Stimulated activated CD4-positive, alpha-beta T cell treated with anti-CD3 and anti-CD28 coated beads, Interleukin-2, amount 100 ng/mL, for 4 hours (primary cell): ENCODE data around the gene SHISAL2A.

Experiments used
- DNase-seq: peaks from one replicate; pipeline ENCODE4 v3.0.0-alpha.2; 2020; ENCODE audit warnings: low read depth

SHISAL2A gene

GRCh38 chr1:52659851-52660596 is 27.1 kb downstream of the SHISAL2A start:
- DNase-seq, result no peak

- DNase-seq, result no peak
Observed at GRCh38 chr1:52660807-52661206, 27.8 kb downstream of the SHISAL2A start.

GRCh38 chr1:52662645-52663313 is 29.8 kb downstream of the SHISAL2A start:
- no peak for DNase-seq

GRCh38 chr1:52663716-52664115 is 30.7 kb downstream of the SHISAL2A start:
- no peak for DNase-seq

GRCh38 chr1:52665006-52665941 is 32.3 kb downstream of the SHISAL2A start:
- DNase-seq, result no peak

- DNase-seq, result no peak
Observed at GRCh38 chr1:52667290-52667689, 34.3 kb downstream of the SHISAL2A start.

- DNase-seq, result no peak
Observed at GRCh38 chr1:52667984-52668383, 35.0 kb downstream of the SHISAL2A start.

- DNase-seq, result no peak
Observed at GRCh38 chr1:52668711-52669110, 35.7 kb downstream of the SHISAL2A start.

GRCh38 chr1:52669696-52670095 is 36.7 kb downstream of the SHISAL2A start:
- DNase-seq, result no peak

- no peak for DNase-seq
Observed at GRCh38 chr1:52670604-52671003, 37.6 kb downstream of the SHISAL2A start.

- DNase-seq, result no peak
Observed at GRCh38 chr1:52672946-52673345, 40.0 kb downstream of the SHISAL2A start.

GRCh38 chr1:52673513-52673912 is 40.5 kb downstream of the SHISAL2A start:
- no peak for DNase-seq

- no peak for DNase-seq
Observed at GRCh38 chr1:52674497-52675384, 41.8 kb downstream of the SHISAL2A start.

GRCh38 chr1:52676249-52676903 is 43.4 kb downstream of the SHISAL2A start:
- no peak for DNase-seq

- no peak for DNase-seq
Observed at GRCh38 chr1:52677076-52677806, 44.3 kb downstream of the SHISAL2A start.

- no peak for DNase-seq
Observed at GRCh38 chr1:52679048-52679447, 46.1 kb downstream of the SHISAL2A start.

- DNase-seq, result no peak
Observed at GRCh38 chr1:52679498-52679897, 46.5 kb downstream of the SHISAL2A start.

GRCh38 chr1:52680353-52680752 is 47.4 kb downstream of the SHISAL2A start:
- DNase-seq, result no peak

GRCh38 chr1:52681136-52681535 is 48.2 kb downstream of the SHISAL2A start:
- DNase-seq, result no peak

- DNase-seq, result no peak
Observed at GRCh38 chr1:52683367-52683940, 50.5 kb downstream of the SHISAL2A start.
